ENCODE results near the gene VPS4A. TPM values are rescaled to one million over a fixed set of nuclear protein-coding genes. Genes with fewer than 3 reads are reported as not detected.

VPS4A gene
- total RNA-seq, 1 donor from 2014 or later: 31.0 TPM

DNA sequence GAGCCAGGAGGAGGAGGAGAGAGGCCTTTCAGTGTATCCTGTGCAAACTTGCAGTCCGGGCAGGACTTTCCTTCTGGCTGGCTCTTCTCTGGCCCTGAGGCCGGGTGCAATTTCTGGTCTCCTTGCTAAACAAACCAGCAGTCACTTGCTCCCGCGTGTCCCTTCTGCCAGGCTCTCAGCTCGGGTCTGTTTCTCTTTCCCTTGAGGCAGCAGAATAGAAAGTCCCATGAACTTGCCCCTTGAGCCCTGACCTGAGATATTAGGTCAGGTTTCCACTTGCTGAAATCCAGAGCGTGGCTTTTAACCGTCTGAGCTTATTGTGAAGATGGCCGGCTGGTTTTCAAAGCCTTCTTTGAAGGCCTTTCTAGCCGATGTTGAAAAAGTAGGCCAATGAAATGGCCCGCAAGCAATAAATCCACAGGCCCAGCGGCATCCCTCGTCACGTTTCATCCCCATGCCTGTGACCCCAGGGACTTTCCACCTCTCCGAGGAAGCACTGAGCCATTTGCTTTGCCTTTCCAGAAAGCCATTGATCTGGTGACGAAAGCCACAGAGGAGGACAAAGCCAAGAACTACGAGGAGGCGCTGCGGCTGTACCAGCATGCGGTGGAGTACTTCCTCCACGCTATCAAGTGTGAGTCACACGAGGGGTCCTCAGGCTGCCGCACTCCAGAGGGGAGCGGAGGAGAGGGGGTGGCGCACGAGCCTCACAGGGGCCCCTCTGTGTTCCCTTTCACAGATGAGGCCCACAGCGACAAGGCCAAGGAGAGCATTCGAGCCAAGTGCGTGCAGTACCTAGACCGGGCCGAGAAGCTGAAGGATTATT lies 4.5 kb downstream of the VPS4A start:
- TF ChIP-seq CTCF (conservative IDR thresholded peaks at IDR 0.05; ENCODE audit: low read depth, low read length): no peak
- no peak for DNase-seq (ENCODE audit: low read depth)
- H3K4me3 ChIP-seq (ENCODE audit: low read depth, low read length): no peak overlapping the region

- DNase-seq (ENCODE audit: low read depth): no peak
- no peak overlapping the region for H3K4me3 ChIP-seq (ENCODE audit: low read depth, low read length)
- no peak for TF ChIP-seq CTCF (conservative IDR thresholded peaks at IDR 0.05; ENCODE audit: low read depth, low read length)
Observed at GRCh38 chr16:69316595-69317034, 5.5 kb downstream of the VPS4A start.

- TF ChIP-seq CTCF (conservative IDR thresholded peaks at IDR 0.05; ENCODE audit: low read depth, low read length): no peak
- no peak for DNase-seq (ENCODE audit: low read depth)
Observed at GRCh38 chr16:69318177-69318910, 7.2 kb downstream of the VPS4A start.

GRCh38 chr16:69318911-69319289 lies 7.8 kb downstream of the VPS4A start:
- TF ChIP-seq CTCF (conservative IDR thresholded peaks at IDR 0.05; ENCODE audit: low read depth, low read length): no peak
- no peak overlapping the region for H3K4me3 ChIP-seq (ENCODE audit: low read depth, low read length)
- no peak for DNase-seq (ENCODE audit: low read depth)

More at GRCh38 chr16:69318177-69318910, 7.2 kb downstream of the VPS4A start:
- no peak overlapping the region for H3K4me3 ChIP-seq (ENCODE audit: low read depth, low read length)

GRCh38 chr16:69319381-69319780 lies 8.2 kb downstream of the VPS4A start:
- no peak overlapping the region for H3K4me3 ChIP-seq (ENCODE audit: low read depth, low read length)
- DNase-seq (ENCODE audit: low read depth): no peak
- no peak for TF ChIP-seq CTCF (conservative IDR thresholded peaks at IDR 0.05; ENCODE audit: low read depth, low read length)

- TF ChIP-seq CTCF (conservative IDR thresholded peaks at IDR 0.05; ENCODE audit: low read depth, low read length): no peak
- DNase-seq (ENCODE audit: low read depth): no peak
- H3K4me3 ChIP-seq (ENCODE audit: low read depth, low read length): no peak overlapping the region
Observed at GRCh38 chr16:69319826-69320739, 8.9 kb downstream of the VPS4A start.

All from epithelial cell of proximal tubule (primary cell).